Fibroblast of lung (primary cell): ENCODE data around the gene ACTR8.

Experiments used
- CTCF ChIP-seq, 2 donors: IDR thresholded peaks in 1 of 2; conservative IDR thresholded peaks in 1 of 2; 1 replicate in 1 of 2; 2 replicates in 1 of 2; pipeline ENCODE4 v1.5.1; 2011 to 2012; ENCODE audit warnings: low read length in 2 of 2, control low read depth in 1 of 2, inconsistent platforms in 1 of 2, low read depth in 1 of 2, mild to moderate bottlenecking in 1 of 2
- EZH2 ChIP-seq: IDR thresholded peaks from 2 replicates; pipeline ENCODE4 v1.5.1; 2012; ENCODE audit warnings: low read length, control low read depth, mild to moderate bottlenecking; ENCODE audit errors: missing control alignments

DNA sequence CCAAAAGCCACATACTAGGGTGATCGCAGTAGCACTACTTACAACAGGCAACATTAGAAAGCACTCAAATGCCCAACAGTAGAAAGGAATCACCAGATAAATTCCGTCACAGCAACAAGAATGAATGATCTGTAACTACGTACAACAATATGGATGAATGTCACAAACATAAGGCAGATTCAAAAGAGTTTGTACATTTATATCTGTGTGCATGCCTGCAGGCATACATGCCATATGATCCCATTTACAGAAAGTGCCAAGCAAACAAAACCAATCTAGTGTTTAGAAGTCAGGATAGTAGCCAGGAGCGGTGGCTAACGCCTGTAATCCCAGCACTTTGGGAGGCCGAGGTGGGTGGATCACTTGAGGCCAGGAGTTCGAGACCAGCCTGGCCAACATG lies 32.0 kb downstream of the ACTR8 start:
- no peak for TF ChIP-seq CTCF (conservative IDR thresholded peaks at IDR 0.05 in 1 of 2, IDR thresholded peaks at IDR 0.05 in 1 of 2; ENCODE audit: low read depth in 1 of 2, low read length in 2 of 2)
- TF ChIP-seq EZH2 = no peak
